Motor neuron (in vitro differentiated cells): ENCODE measurements around the gene KCTD8. TPM values are rescaled to one million over a fixed set of nuclear protein-coding genes. Genes with fewer than 3 reads are reported as not detected.

Experiments used
- ATAC-seq, 8 experiments: fragments of 200-7000 bp; cut with Tn5 transposase; replicated peaks in 6 of 8; 2 replicates each; pipeline ENCODE4 v1.8.0; 2021; ENCODE audit warnings: mild to moderate bottlenecking in 8 of 8, moderate library complexity in 8 of 8
- H3K27ac ChIP-seq, 2 donors: fragments of 250-450 bp; sonication (Bioruptor Pico); 2 replicates each; pipeline ENCODE4 v1.9.0; 2021; ENCODE audit warnings: antibody characterized with exemption in 2 of 2, mild to moderate bottlenecking in 2 of 2, moderate library complexity in 1 of 2
- H3K4me1 ChIP-seq, 2 donors: fragments of 250-450 bp; sonication (Bioruptor Pico); replicated peaks in 1 of 2; 2 replicates each; pipeline ENCODE4 v1.6.1; 2021; ENCODE audit warnings: antibody characterized with exemption in 2 of 2, mild to moderate bottlenecking in 2 of 2, moderate library complexity in 1 of 2
- H3K4me3 ChIP-seq, 5 donors: fragments of 250-450 bp; sonication (Bioruptor Pico); 2 replicates each; pipeline ENCODE4 v1.9.0; 2021; ENCODE audit warnings: antibody characterized with exemption in 5 of 5, mild to moderate bottlenecking in 5 of 5, moderate library complexity in 4 of 5
- WGBS, 10 experiments: fragments of 450-650 bp; shearing (Covaris generic); methylation state at CpG; one replicate each; pipeline ENCODE4 v1.0.0; 2022; 5-methylcytosine and 5-hydroxymethylcytosine counted together
- in situ Hi-C, 9 experiments: fragments of 400-800 bp; cut with MboI; loops; one replicate each; pipeline ENCODE4 v1.15.0; 2021; ENCODE audit warnings: low sequenced_read_pairs in 9 of 9, low pct_unique_long_range_greater_than_20kb in 2 of 9; ENCODE audit not compliant: unreplicated experiment in 9 of 9
- total RNA-seq, 8 experiments: library from RNA; unstranded; fragments of 300-600 nt; gene quantifications; 2 replicates each; pipeline versions ENCODE4 v1.2.3 to v1.2.4, GENCODE V29; 2022

Gene KCTD8
- total RNA-seq, 8 experiments from 2014 or later, result 1.2 to 2.7 (median 2.4) TPM; not detected in 3

DNA sequence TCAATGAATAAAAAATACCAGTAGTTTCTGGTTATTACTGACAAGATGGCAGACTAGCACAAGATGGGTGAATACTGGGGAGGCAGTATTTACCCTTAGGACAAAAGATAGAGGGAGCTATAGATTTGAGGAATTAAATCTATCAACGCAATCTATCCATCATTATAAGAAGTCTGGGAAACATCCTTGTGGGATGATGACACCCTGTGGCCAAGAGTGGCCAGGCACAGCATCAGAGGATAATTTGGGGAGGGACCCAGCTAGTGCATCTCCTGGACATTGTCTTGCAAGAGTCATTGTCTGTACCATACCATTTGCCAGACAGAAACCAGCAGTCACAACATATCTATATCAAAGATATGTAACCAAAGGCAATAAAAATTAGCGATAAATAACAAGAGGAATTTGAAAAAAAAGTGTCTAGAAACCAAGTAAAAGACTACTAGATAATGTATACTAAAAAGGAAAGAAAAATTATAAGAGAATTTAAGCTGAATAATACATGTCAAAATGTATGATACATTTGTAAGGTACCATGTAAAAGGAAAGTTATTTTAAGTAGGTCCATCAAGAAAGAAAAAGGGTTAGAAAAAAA lies 22.9 kb downstream of the KCTD8 start:
- WGBS, 10 experiments, result 0 to 100% (median 41%) methylated on average over 1 to 2 of the region's 2 CpGs
- peak in 4 of 8 experiments; percentile 46 to 65 (median 56) for ATAC-seq
- no peaks in the 10 kb centered on the region for H3K4me1 ChIP-seq
- no peak overlapping the region for H3K4me3 ChIP-seq
- in situ Hi-C loops, result no loop called here
- no peak overlapping the region for H3K27ac ChIP-seq

DNA sequence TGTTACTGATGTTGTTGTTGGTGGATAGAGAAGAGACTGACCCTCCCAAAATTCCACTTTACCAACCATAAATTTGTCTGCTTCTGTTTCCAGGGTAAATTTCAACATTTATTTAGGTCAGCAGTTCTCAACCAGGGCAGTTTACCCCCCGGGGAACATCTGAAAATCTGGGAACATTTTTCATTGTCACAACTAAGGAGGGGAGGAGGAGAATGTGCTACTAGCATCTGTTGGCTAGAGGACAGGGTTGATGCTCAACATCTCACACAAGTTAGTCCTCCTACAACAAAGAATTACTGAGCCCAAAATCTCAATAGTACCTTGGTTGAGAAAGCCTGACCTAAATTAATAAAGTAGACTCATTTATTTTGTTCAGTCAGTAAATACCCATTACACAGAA lies 25.7 kb downstream of the KCTD8 start:
- Histone ChIP-seq H3K4me1 (no peaks in the 10 kb centered on the region), H3K27ac (no peak overlapping the region), H3K4me3 (no peak overlapping the region)
- ATAC-seq, result no peak
- in situ Hi-C loops, result no loop called here
- WGBS, 10 experiments, result 0 to 75% (median 11%) methylated on average over 1 of the region's 1 CpG; no CpG with 5 or more reads in 4 of the 10 experiments

DNA sequence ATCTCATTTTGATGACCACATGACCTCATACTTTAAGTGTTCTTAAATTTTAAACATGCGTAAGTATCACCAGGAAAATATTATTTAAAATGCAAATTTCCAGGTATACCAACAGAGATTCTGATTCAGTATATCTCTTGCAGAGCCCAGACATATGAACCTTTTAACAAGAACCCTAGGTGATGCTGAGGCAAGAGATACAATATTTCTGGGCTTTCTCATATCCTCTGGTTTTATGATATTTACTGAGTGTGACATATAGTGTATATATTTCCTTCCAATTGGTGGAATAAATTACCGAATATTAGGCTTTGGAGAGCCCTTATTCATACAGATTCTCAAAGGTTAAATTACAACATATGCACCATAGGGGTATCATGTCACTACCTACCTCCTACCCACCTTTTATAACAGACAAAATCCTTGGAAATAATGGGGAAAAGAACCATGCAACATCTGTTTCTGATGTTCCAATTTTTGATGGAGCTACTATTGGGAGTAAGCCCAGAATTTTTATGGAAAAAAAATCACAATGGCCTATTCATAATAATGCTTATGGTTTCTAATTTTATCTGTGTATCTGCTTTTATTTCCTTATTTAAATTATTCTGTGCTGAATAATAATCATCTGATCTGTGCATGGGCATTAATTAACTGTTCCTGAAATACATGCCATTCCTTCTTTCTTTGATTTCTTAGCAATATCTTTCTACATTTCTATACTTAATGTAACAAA lies 27.1 kb downstream of the KCTD8 start:
- WGBS, 10 experiments, result 24 to 100% (median 80%) methylated on average over 1 to 2 of the region's 2 CpGs; no CpG with 5 or more reads in 1 of the 10 experiments
- no peaks in the 10 kb centered on the region for H3K4me1 ChIP-seq
- in situ Hi-C loops, result no loop called here
- ATAC-seq, result no peak
- no peak overlapping the region for H3K27ac ChIP-seq
- H3K4me3 ChIP-seq, result no peak overlapping the region

DNA sequence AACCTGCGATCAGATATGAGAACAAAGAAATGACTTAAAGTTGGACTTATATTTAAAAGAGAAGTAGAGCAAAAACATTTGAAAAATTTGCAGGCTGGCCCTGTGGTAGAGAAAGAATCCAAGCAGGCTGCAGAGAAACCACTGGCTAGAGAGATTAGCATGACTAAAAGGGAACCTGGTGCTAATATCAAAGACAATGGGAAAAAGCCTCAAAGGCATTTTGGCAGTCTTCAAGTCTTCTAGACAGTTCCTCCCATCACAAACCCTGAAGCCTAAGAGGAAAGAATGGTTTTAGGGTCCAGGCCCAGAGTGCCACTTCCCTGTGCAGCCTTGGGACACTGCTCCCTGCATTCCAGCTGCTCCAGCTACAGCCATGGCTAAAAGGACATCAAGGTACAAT lies 33.4 kb downstream of the KCTD8 start:
- Histone ChIP-seq H3K27ac (no peak overlapping the region), H3K4me3 (no peak overlapping the region), H3K4me1 (no peaks in the 10 kb centered on the region)
- WGBS, 10 experiments, result 0 to 100% (median 80%) methylated on average over 1 of the region's 1 CpG; no CpG with 5 or more reads in 1 of the 10 experiments
- in situ Hi-C loops, result no loop called here
- no peak for ATAC-seq

GRCh38 chr4:44368413-44369167 lies 80.0 kb downstream of the KCTD8 start:
- Histone ChIP-seq H3K27ac (no peak overlapping the region), H3K4me1 (peaks cover 0 to 2% of the 10 kb centered on the region in 2 donors), H3K4me3 (no peak overlapping the region)
- in situ Hi-C loops, result no loop called here
- WGBS, 10 experiments, result 0 to 100% (median 38%) methylated on average over 1 to 3 of the region's 3 CpGs; no CpG with 5 or more reads in 1 of the 10 experiments
- ATAC-seq, result no peak

DNA sequence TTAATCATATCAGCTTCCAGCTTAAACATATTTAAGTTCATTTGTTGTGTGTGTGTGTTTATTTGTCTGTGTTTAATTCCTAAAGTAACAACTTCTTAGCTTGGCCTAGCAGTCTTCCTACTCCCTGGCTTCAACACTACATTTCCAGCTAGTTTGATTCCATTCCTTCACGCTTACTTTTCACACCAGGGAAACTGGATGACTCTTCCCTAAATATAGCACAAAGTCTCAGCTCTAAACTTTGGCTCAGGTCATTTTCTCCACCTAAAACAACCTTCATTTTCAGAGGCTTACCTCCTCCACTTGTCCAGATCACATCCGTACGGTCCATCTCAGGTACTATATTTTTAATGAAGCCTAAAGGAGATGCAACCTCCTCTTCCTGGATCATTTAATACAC lies 94.4 kb downstream of the KCTD8 start:
- Histone ChIP-seq H3K4me3 (no peak overlapping the region), H3K27ac (no peak overlapping the region), H3K4me1 (no peaks in the 10 kb centered on the region)
- 0 to 100% (median 90%) methylated on average over 1 to 3 of the region's 3 CpGs; no CpG with 5 or more reads in 1 of the 10 experiments for WGBS, 10 experiments
- no peak for ATAC-seq
- in situ Hi-C loops, result no loop called here

DNA sequence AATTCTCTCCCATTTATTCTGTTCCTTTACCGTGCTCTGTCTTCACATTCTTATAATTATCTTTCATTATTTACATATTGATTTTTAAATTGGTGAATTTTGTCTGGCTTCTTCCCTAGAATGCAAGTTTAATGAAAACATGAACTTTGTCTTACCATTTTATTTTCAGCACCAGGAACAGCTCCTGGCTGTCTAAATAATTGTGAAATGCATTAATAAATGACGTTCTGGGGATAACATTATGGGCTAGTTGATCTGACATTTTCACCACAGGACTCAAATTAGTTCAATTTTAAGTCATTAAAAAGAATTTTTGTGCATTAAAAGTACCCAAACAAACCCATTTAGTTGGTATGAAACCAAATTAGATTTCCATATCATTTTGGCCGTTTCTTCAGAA lies 97.5 kb downstream of the KCTD8 start:
- in situ Hi-C loops, result no loop called here

DNA sequence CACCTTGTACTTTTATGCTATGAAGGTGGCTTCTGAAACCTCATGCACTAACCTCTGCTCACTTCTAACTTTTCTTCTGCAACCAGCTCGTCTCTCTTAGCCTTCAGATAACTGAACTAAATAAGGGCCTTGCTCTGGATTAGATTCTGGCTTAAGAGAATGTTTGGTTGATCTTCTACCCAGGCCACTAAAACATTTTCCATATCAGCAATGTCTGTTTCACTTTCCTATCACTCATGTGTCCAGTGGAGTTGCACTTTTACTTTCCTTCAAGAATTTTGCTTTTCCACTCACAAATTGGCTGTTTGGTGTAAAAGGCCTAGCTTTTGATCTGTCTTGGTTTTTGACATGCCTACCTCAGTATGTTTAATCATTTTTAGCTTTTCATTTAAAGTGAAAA lies 105.8 kb downstream of the KCTD8 start:
- in situ Hi-C loops, result no loop called here
- 0 to 100% (median 70%) methylated on average over 1 of the region's 1 CpG; no CpG with 5 or more reads in 3 of the 10 experiments for WGBS, 10 experiments
- no peak overlapping the region for H3K4me3 ChIP-seq
- H3K4me1 ChIP-seq, result no peaks in the 10 kb centered on the region
- no peak for ATAC-seq
- no peak overlapping the region for H3K27ac ChIP-seq

More for the DNA sequence above, 97.5 kb downstream of the KCTD8 start:
- 3 to 96% (median 84%) methylated on average over 2 to 3 of the region's 3 CpGs for WGBS, 10 experiments
- H3K4me3 ChIP-seq, result no peak overlapping the region
- H3K27ac ChIP-seq, result no peak overlapping the region
- no peak for ATAC-seq
- no peaks in the 10 kb centered on the region for H3K4me1 ChIP-seq

DNA sequence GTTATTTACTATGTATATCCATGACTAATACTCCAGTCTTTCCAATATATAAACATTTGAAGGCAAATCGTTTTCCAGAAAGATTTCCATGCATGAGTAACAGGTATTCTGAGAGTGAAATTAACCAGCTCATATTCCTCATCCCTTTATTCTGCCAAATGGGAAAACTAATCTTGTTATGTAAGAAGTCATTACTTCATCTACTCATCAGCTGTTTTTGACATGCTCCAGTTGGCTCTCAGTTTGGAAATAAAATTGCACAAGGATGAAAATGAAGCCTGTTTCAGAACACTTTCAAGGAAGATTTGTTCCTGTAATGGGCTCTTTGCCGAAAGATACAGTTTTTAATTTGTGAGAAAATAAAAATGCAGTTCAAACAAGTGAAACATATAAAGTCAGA lies 121.9 kb downstream of the KCTD8 start:
- H3K4me1 ChIP-seq, result no peaks in the 10 kb centered on the region
- in situ Hi-C loops, result no loop called here
- 0 to 100% (median 56%) methylated on average over 1 to 2 of the region's 2 CpGs for WGBS, 10 experiments
- no peak overlapping the region for H3K27ac ChIP-seq
- no peak for ATAC-seq
- no peak overlapping the region for H3K4me3 ChIP-seq

DNA sequence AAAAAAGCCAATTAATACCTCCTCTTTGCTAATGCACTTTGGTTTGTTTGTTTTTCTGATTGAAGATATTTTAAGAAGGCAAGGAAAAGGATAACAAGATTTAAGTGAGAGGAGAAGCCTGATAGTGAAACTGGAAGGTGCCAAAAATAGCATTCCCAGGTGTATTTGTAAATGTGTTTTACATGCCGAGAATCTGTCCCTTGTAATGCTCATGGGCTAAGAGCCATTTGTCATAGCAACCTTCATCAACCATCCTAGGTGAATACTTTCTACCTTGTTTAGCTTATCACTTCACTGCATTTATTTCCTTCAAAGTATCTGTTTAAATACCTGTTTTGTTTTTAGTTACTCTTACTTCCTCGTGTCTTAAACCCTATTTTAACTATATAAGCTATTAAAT lies 127.8 kb downstream of the KCTD8 start:
- H3K4me1 ChIP-seq, result no peaks in the 10 kb centered on the region
- WGBS, 10 experiments, result 0 to 100% (median 71%) methylated on average over 1 to 2 of the region's 2 CpGs; no CpG with 5 or more reads in 1 of the 10 experiments
- H3K4me3 ChIP-seq, result no peak overlapping the region
- H3K27ac ChIP-seq, result no peak overlapping the region
- no peak for ATAC-seq
- in situ Hi-C loops, result no loop called here

- Histone ChIP-seq H3K4me1 (no peaks in the 10 kb centered on the region), H3K4me3 (no peak overlapping the region), H3K27ac (no peak overlapping the region)
- no peak for ATAC-seq
- in situ Hi-C loops, result no loop called here
- 0 to 100% (median 82%) methylated on average over 2 to 3 of the region's 3 CpGs for WGBS, 10 experiments
Measured at GRCh38 chr4:44319129-44319528, 129.5 kb downstream of the KCTD8 start.

DNA sequence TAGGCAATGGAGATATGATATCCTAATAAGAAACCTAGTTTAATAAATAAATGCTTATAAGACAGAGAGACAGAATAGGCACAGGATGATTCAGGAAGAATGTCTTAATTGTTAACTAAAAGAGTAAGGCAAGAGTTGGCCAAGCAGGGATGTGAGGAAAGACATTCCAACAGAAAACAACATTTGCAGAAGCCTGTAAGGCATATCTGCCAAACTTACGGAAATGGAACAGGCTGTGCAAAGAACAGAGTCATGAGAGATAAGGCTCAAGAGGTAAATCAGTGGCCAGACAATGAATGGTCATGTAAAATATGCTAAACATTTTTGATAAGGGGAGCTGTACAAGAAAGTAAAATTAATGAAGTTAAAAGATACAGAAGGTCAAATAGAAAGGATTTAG lies 134.9 kb downstream of the KCTD8 start:
- 0 to 100% (median 86%) methylated on average over 1 of the region's 1 CpG; no CpG with 5 or more reads in 1 of the 10 experiments for WGBS, 10 experiments
- in situ Hi-C loops, result no loop called here
- Histone ChIP-seq H3K27ac (no peak overlapping the region), H3K4me3 (no peak overlapping the region), H3K4me1 (no peaks in the 10 kb centered on the region)
- ATAC-seq, result no peak

- ATAC-seq, result no peak
- Histone ChIP-seq H3K4me3 (no peak overlapping the region), H3K4me1 (no peaks in the 10 kb centered on the region), H3K27ac (no peak overlapping the region)
- 0 to 100% (median 43%) methylated on average over 1 of the region's 1 CpG; no CpG with 5 or more reads in 3 of the 10 experiments for WGBS, 10 experiments
- in situ Hi-C loops, result no loop called here
Measured at GRCh38 chr4:44287505-44287904, 161.1 kb downstream of the KCTD8 start.
